Measurements from ENCODE around the gene CTNNA3.

CTNNA3 gene

DNA sequence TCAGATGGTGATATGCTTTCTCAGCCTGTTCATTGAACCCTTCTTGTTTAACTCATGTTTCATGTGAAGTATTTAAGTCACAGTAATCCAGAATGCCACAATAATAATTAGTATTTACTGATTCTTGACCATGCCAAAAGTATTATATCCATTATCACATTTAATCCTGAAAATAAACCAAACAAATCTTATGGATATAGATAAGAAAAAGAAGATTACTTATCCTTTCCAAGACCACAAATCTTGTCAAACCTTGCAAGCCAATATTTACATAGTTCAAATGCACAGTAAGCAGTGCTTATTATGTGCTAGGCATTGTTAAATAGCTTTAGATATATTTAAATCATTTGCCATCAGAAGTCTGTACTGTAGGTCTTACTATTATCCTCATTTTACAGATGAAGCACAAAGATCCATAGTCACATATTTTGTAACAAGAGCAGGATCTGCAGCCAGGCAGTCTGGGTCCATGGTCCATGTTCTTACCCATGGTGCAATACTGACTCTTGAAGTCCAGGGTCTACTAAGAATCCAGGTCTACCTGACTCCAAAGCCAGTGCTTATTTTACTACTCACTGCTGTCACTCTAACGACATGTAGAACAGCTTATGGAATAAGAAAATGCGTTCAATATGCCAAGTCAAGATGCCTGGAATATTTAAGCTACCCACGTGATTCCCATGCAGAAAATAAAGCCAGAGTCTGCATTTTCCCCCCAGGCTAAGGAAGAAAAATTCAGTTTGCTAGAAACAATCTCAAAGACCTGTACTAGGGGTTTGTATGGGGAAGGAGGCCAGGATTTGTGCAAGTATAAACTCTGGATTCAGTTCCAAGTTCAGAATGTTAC lies 1755.0 kb downstream of the CTNNA3 start:
- DNase-seq (ENCODE audit: low read depth in 2 of 2), result no peak

- no peak for DNase-seq (ENCODE audit: low read depth in 2 of 2)
These were observed 1755.9 kb downstream of the CTNNA3 start for GRCh38 chr10:65940105-65940504.

- DNase-seq (ENCODE audit: low read depth in 2 of 2), result no peak
These were observed 1764.5 kb downstream of the CTNNA3 start for GRCh38 chr10:65931291-65932070.

GRCh38 chr10:65911151-65911835 lies 1784.7 kb downstream of the CTNNA3 start:
- DNase-seq (ENCODE audit: low read depth in 2 of 2), result no peak

DNA sequence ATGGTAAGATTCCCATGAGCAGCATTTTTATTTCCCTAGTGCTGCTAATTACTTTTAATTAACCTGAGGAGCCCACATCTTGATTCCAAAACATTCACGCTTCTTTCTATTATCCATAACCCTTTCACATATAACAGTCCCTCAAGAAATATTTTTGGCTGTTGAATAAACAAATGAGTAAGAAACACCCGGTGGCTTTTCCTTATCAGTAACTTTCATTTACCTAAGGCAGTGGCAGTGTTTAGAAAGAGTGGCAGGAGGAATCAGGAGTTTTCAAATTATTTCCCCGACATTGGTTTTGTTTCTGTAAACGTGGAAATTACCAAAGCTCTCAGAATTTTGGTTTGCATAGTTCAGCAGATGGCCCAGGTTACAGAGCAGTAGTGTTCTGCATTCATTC lies 1785.8 kb downstream of the CTNNA3 start:
- no peak for DNase-seq (ENCODE audit: low read depth in 2 of 2)

- DNase-seq (ENCODE audit: low read depth in 2 of 2), result no peak
These were observed 1788.7 kb downstream of the CTNNA3 start for GRCh38 chr10:65907199-65907712.

- no peak for DNase-seq (ENCODE audit: low read depth in 2 of 2)
These were observed 1792.4 kb downstream of the CTNNA3 start for GRCh38 chr10:65903620-65904019.

DNA sequence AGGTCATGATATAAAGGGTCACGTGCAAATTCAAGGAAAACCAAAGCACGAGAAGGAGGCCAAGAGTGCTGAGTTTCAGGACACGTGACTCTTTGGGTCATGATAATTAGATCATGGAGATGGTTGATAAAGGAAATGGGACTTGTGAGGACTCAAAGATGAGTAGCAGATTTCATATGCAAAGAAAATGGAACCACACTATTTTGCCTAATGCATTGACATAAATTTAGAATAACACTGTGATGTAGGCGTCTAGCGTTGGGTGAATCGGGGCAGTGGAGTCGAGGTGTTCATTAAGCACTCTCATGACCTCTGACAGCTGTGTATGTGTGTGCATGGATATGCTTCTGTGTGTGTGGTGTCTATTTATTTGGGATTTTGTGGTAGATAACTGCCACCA lies 1795.7 kb downstream of the CTNNA3 start:
- DNase-seq (ENCODE audit: low read depth in 2 of 2), result no peak

GRCh38 chr10:65898055-65898454 lies 1797.9 kb downstream of the CTNNA3 start:
- no peak for DNase-seq (ENCODE audit: low read depth in 2 of 2)

GRCh38 chr10:65894961-65895360 lies 1801.0 kb downstream of the CTNNA3 start:
- no peak for DNase-seq (ENCODE audit: low read depth in 2 of 2)

GRCh38 chr10:65894379-65894778 lies 1801.6 kb downstream of the CTNNA3 start:
- DNase-seq (ENCODE audit: low read depth in 2 of 2), result no peak

- DNase-seq (ENCODE audit: low read depth in 2 of 2), result no peak
These were observed 1802.3 kb downstream of the CTNNA3 start for GRCh38 chr10:65893676-65894075.

- DNase-seq (ENCODE audit: low read depth in 2 of 2), result no peak
These were observed 1803.7 kb downstream of the CTNNA3 start for GRCh38 chr10:65892284-65892683.

GRCh38 chr10:65891073-65891981 lies 1804.7 kb downstream of the CTNNA3 start:
- no peak for DNase-seq (ENCODE audit: low read depth in 2 of 2)

DNA sequence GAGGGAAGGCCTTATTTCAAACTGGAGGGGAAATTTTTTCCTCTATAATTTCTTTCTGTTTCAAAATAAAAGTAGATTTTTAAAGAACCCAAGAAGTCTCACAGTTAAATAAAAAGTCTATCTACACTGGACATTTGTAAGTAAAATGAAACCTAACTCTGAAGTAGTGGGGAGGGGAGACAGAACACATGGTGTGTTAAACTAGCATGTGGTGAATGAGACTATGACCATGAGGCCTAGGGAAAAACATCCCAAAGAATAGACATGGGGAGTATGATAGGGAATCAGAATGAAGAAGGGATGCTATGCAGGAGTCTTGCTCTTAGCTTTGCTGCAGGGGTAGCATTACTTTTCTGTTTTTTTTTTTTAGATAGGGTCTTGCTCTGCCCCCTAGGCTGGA lies 1831.5 kb downstream of the CTNNA3 start:
- DNase-seq (ENCODE audit: low read depth in 2 of 2), result no peak

DNA sequence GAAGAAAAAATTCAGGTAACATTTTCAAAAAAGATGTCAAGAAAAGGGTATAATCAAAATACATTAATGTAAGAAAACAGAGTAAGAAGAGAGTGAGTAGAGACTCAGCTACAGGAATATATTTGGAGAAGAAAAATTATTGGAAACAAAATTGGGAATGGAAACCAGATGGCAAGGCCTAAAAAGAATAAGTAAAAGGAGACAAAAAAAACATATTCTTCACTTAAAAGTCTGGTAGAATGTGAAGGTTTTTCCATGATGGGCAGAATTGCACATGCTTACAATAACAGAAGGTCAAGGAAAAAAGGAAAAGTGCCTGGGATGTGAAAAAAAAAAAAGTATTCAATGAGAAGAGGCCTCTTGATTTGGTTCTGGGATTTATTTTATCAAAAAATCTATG lies 1832.0 kb downstream of the CTNNA3 start:
- no peak for DNase-seq (ENCODE audit: low read depth in 2 of 2)
